Right ventricle myocardium inferior (tissue), 1 donor: ENCODE measurements around the gene EED. TPM values are rescaled to one million over a fixed set of nuclear protein-coding genes. Genes with fewer than 3 reads are reported as not detected.
"Not testable (repeated sequence)": the region's sequence is repeated elsewhere in the genome, so short reads cannot be mapped to it uniquely, and the experiment has no call there.

Experiments
- ATAC-seq: fragments of 200-7000 bp; cut with Tn5 transposase; one replicate; pipeline ENCODE4 v1.9.1; 2020; ENCODE audit warnings: mild to moderate bottlenecking, moderate library complexity
- DNase-seq: peaks from one replicate; pipeline ENCODE4 v3.0.0; 2021; ENCODE audit errors: missing footprints
- intact Hi-C: fragments of 100-400 bp; cut with DNase I; formaldehyde crosslinking; loops from one replicate; pipeline ENCODE4 v1.11.0; 2022
- total RNA-seq: library from RNA; stranded (reverse); fragmentation: NEBNext Ultra II Directional; extraction: Animal tissue kit (Norgen Biotek cat#: 25700); gene quantifications from one replicate; pipeline ENCODE4 v1.2.1, GENCODE V29; 2021
- donor health status: DM: no; HTN: yes; CAD: no; lungs with severe emphysema.

The EED gene
- total RNA-seq, 1 donor from 2014 or later: 12.7 TPM

- intact Hi-C loops: no loop called here
- ATAC-seq (no peak), DNase-seq (no peak)
Observed at GRCh38 chr11:86214710-86215109, 29.8 kb upstream of the EED start.

DNA sequence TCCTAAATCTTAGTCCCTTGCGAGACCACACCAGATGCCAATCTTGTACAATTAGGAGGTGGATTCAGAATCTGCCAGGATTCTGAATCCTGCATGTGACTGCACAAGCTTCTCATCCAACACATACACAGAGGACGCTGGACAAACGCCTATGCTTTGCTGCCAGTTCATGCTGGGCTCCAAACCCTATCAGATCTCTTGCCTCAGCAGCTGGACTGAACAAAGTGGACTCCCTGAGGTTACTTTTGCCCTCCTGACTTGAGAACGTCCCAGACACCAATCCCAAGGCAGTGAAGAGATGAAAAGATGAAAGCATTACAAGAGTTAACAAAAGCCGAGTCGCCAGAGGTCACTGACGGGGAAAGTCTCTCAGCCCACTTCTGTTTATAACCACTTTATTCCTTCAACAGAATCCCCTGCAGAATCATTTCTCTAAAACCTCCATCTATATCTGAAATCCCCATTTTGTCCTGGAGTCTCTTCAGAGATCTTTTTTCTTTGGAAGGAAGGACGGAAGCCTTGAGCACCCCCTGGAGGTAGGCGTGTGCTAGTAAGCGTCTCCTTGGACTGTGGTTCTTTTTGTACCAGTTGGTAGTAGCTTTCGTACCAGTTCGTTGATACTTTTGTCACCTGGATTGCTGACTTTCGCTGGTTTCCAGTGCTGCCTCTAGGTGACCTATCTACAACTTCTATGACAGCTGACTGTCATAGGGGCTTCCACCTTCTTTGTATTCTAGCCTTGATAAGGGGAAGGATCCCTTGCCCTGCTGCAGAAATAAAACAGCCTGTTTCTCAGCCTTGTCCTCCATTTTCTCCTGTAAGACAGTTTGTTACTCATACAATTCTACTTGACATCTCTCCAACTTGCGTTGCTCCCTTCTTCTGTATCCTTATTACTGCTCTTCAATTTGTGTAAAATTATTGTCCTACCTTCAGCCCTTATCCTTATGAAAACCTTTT, 26.1 kb upstream of the EED start:
- ATAC-seq: peak; percentile 91
- intact Hi-C loops: loop anchor here (1.0 to 2.0 kb wide), 2 partner anchors 277 to 364 kb away; partner anchors contain the start of gene CCDC83
- DNase-seq: no peak

GRCh38 chr11:86219311-86220193, 25.0 kb upstream of the EED start:
- ATAC-seq (no peak), DNase-seq (no peak)
- intact Hi-C loops: loop anchor here (2.0 kb wide), 1 partner anchor 365 kb away; the partner anchor contains the start of gene CCDC83

- intact Hi-C loops: no loop called here
- ATAC-seq (no peak), DNase-seq (no peak)
Observed at GRCh38 chr11:86220653-86221052, 23.9 kb upstream of the EED start.

DNA sequence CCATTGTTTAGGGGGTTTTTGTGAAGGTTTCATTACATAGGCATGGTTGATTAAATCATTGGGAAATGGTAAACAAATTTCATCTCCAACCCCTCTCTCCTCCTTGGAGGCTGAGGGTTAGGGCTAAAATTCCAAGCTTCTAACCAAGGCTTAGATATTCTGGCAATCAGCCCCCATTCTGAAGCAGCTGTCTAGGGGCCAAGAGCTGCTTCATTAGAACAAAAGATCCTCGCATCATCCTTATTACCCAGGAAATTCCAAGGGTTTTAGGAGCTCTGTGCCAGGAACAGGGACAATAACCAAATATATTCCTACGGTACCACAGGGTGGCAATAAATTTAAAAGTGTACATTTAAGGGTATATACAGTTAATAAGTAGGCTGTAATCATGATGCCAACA, 22.5 kb upstream of the EED start:
- intact Hi-C loops: no loop called here
- ATAC-seq (no peak), DNase-seq (no peak)

GRCh38 chr11:86224575-86224974, 20.0 kb upstream of the EED start:
- DNase-seq, intact Hi-C loops, ATAC-seq: not testable (repeated sequence)

DNA sequence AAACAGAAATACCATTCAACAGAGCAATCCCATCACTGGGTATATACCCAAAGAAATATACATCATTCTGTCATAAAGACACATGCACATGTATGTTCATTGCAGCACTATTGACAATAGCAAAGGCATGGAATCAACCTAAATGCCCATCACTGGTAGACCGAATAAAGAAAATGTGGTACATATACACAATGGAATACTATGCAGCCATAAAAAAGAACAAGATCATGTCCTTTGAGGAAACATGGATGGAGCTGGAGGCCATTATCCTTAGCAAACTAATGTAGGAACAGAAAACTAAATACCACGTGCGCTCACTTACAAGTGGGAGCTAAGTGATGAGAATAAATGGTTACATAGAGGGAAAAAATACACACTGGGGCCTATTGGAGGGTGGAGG, 19.2 kb upstream of the EED start:
- DNase-seq, ATAC-seq, intact Hi-C loops: not testable (repeated sequence)

DNA sequence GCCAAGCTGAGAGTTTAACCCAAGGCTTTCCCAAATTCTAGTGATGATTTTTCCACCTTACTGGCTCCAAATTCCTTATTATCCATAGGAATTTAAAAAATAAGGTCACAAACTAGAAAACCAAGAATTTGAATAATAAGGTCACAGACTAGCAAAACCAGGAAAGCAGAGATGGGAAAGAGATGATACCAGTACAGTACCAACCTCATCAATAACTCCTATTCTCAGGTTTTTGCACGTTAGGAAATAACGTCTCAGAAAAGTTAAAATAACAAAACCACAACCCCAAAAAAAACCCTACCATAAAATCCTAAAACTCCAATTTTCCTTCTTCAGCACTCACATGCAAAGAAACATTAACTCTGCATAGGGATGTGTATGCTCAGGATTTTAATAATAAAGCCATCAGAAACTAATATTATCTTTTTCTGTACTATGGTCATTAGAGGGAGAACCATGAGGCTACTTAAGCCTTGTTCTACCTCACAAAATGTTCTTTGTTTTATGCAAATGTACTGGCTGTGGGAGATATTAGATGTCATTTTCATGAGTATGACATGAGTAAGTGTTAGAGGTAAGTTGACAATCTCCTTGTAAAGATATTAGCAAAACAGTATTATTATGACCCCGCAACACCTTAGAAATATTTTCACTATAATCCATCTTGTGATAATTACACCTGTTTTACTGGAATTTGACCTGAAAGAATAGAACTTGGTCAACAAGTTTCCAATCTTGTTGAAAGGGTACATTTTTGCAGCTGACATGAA, 16.1 kb upstream of the EED start:
- DNase-seq: no peak
- no peak for ATAC-seq
- intact Hi-C loops: no loop called here

- intact Hi-C loops, ATAC-seq, DNase-seq: not testable (repeated sequence)
Observed at GRCh38 chr11:86229039-86229330, 15.6 kb upstream of the EED start.

GRCh38 chr11:86230179-86230804, 14.3 kb upstream of the EED start:
- ATAC-seq: no peak
- DNase-seq: no peak
- intact Hi-C loops: no loop called here

DNA sequence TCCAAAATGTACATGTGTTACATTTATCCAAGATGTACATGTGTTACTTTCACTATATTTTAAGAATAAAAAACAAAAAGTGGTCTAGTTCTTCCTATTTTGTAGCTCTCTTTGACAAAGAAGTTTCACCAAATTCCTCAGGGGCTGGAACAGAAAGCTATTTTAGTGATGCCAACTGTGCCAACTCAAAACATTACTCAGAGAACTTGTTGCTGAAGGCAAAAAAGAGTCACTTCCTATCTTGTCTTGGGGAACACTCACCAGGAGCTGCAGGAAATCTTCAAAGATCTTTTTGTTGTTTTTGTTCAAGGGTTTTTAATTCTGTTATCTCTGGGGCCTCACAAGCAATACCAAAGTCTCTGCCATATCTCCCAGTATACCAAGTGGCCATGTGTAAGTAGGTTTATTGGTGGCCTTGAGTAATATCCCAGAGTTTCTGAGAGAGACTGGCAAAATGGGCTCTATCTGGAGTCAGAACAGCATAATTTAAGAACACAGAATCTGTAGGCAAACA, 13.6 kb upstream of the EED start:
- intact Hi-C loops: no loop called here
- ATAC-seq (no peak), DNase-seq (no peak)

DNA sequence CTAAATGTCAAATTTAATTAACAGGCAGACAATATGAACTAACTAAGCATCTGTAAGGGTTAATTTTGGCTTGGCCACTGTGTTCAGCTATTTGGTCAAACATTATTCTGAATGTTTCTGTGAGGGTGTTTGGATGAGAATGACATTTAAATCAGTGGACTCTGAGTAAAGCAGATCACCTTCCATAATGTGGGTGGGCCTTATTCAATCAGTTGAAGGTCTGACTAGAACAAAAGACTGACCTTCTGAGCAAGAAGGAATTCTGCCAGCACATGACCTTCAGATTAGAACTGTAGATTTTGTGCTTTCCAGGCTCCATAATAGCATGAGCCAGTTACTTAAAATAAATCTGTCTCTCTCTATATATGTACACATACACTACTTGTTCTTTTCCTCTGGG, 12.0 kb upstream of the EED start:
- intact Hi-C loops: no loop called here
- ATAC-seq (no peak), DNase-seq (no peak)

GRCh38 chr11:86234831-86235461, 9.6 kb upstream of the EED start:
- DNase-seq: no peak
- no peak for ATAC-seq
- intact Hi-C loops: no loop called here

GRCh38 chr11:86237267-86237804, 7.2 kb upstream of the EED start:
- intact Hi-C loops: no loop called here
- DNase-seq (no peak), ATAC-seq (no peak)

DNA sequence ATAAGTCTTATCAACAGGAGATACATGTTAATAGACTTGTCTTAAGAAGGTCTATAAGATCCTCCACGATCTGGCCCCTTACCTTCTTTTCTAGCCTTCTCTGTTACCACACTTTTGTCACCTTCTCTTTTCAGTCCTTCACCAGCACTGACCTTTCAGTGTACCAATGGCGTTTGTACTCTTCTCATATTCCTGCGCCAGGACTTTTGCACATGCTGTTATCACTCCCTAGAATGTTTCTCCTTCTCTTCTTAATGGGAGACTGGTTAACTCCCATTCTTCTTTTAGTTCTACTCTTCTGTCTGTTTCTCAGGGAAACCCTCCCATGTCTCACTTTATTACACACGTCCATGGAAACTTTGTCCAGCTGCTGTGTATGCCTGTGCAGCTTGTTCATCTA, 4.4 kb upstream of the EED start:
- no peak for DNase-seq
- intact Hi-C loops: no loop called here

DNA sequence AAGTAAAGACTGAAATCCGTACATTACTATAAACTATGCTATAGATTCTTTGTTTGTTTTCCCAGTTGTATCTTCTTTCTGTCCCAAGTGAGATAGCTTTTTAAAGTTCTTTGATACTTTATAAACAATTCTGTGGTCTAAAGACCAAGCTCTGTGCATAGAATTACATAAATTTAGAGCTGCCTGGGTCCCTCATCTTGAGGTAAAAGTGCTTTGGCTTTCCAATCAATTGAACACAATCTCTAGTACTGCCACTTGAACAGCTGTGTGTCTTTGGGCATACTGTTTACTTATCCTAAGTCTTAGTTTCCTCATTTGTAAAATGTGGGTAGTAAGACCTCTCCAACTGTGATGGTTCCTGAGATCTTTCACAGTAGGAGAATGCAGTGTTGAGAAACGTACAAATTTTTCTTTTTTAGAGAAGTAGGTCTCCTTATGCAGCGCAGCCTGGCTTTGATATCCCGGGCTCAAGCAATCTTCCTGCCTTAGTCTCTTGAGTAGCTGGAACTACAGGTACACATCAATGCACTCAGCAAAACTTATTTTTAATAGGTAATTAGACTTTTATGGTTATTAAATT, 2.5 kb upstream of the EED start:
- ATAC-seq (no peak), DNase-seq (no peak)
- intact Hi-C loops: no loop called here

More for the DNA sequence above, 4.4 kb upstream of the EED start:
- ATAC-seq: no peak

DNA sequence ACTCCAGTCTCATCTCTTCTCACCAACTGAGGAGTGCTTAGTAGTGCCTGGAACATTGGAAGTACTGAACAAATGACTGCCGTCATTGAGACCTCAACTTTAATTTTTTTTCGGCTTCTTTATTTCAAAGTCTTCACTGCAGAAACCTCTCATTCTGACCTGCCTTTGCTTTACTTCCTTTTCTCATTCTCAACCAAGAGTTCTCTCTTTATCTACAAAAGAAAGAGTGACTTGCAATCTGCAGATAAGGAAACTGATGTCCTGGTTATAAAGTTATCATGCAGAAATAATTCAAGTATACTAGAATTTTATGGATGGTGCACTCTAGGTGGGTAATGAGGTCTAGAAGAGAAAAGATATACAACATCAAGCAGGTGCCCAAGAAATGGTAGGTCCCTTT, 1.2 kb upstream of the EED start:
- ATAC-seq: no peak
- intact Hi-C loops: no loop called here
- DNase-seq: no peak
